NCI-H82 (cell line): Measurements from ENCODE around the gene ATP11A.
A peak's percentile ranks its signal among the peaks of the same experiment; 100 is the strongest.

Source experiments
- DNase-seq: peaks from one replicate; lab custom pipeline; 2025; lab: John Stamatoyannopoulos, UW

Gene ATP11A

DNA sequence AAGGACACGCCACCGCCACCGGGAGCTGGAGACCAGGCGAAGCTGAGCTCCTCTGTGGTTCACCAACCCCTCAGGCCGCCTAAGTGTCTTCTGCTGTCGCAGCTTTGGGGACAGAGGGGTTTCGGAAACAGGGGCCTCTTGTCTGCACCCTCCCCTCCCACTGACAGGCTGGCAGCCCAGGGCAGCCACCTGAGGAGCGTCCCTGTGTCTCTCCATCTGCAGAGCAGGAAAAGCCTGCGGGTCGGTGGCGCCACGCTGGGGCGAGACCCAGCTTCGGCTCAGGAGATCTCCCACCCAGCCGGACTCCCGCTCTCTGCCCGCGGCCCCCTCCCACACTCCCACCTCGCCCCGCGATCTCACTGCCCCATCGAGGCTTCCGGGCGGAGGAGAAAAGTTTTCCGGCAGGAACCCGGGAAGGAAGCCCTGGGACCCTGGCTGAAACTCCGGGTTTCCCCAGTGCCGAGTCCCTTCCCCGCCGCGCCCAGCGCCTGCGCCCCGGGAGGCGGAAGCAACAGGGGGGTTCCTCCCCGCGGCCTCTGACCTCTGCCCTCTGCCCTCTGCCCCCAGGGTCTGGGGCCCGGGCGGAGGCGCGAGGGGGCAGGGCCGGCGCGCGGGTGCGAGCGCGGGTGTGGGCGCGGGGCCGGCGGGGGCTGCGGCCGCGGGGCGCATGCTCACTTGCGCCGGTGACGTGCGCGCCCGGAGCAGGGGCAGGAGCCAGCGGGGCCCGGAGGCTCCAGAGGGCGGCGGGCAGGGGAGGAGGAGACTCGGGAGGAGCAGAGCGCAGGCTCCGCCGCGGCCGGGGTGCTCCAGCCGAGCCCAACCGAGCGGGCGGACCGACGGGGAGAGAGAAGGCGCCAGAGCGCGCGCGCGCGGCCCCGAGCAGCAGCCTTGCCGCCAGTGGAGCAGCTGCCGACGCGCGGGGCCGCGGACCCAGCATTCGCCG lies at the start of gene ATP11A:
Gene ATP11A (plus strand): TSS at position 736 of the 943 bp plus-strand sequence. CDS start 379 bp downstream, outside the sequence.
- DNase-seq = peak; percentile 60

DNA sequence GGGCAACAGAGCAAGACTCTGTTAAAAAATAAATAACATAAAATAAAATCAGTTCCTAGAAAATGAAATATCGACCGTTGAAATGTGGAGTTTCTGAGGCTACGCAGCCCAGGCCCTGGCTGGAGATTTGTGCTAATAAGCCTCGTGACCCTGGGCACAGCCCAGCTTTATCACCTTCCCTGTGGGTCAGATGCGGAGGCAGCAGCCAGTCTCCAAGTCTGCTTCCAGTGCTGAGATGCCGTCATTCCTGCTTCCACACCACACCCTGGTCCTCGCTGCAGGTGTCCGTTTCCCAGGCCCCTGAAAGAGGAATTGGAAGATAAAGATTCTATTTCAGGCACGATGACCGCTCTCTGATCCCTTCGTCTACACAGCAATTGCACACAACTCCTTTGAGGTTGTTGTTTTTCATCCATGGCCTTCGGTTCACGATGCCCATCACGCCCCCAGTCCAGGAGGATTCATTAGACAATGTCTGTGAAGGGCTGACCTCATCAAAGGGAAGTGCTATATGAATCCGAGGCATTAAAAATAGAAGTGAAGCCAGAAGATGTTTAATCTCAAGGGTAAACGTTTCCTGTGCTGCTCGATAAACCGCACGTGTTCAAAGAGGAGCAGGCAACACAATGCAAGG lies 48.3 kb upstream of the ATP11A start:
- DNase-seq = no peak

DNA sequence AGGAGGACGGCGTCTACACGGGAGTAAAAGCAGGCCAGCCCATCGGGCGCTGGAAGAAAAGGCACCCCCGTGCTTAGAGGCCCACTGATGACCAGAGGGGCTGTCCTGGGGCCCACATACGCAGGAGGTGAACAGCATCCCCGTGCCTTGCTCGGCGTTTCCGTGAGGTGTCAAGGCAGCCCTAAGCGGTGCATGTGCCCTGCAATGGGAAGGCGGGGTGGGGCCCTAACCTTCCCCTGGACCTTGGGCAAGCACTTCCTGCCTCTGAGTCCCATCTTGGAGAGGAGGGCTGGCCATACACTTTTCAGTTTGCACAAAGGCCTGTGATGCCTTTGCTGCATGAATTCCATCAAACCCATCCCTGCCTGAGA lies 47.8 kb upstream of the ATP11A start:
- DNase-seq = no peak

DNA sequence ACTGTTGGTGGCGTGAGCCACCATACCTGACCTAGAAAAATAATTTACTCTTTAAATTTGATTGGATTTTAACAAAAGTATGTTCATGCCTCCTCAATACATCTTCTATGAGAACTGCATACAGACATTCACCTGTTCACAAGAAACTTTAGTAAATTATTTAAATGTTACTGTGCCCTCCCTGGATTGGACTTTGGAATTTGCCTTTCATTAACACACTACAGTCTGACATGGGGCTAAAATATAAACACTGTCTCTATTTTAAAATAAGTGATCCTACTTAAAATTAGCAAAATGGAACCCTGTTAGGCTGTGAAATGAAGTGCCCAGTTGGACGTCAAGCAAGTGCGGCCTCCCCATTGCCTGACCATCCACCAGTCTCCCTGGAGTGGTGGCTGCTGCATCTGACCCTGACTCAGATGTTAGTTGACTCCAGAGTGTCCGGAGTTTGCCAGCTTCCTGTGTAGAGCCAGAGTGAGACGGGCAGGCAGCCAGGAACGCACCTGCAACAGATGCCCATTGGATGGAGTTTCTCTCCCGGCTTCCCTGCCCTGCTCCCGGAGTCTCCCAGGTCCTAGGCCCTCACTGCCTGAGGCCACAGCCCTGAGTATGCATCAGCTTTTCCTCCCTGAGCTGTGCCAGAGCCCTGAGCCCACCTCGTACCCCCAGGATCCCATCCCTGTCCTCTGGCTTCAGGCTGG lies 45.9 kb upstream of the ATP11A start:
- DNase-seq = no peak

DNA sequence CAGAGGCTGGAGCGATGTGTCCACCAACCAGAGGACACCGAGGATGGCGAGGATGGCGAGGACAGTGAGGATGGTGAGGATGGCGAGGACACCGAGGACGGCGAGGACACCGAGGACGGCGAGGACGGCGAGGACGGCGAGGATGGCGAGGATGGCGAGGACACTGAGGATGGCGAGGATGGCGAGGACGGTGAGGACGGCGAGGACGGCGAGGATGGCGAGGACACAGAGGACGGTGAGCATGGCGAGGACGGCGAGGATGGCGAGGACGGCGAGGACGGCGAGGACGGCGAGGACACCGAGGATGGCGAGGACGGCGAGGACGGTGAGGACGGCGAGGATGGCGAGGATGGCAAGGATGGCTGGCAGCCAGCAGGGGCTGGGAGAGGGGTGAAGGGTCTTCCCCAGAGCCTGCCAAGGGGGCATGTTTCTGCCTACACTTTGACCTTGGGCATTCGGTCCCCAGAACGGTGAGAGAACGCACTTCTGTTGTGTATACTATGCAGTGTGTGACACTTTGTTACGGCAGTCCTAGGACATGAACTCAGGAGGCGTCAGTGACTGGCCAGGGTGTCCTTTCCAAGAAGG lies 44.4 kb upstream of the ATP11A start:
- DNase-seq = no peak

DNA sequence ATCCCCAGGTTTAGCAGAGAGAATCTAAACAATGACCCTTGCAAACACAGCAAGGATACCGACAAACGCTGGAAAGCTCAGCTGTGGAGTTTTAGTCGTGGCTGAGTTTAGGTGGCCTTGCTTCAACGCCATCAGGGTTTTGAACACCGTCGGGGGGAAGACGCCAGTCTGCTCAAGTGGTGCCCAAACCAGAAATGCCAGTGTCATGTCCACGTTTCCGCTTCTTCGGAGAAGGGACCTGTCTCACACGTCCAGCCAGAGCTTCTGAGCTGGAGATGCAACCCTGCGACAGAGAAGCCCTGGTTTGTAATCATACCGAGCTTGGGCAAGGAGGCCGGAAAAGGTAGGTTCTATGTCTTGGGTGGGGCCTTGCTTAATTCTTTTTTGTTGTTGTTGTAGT lies 42.6 kb upstream of the ATP11A start:
- no peak for DNase-seq

DNA sequence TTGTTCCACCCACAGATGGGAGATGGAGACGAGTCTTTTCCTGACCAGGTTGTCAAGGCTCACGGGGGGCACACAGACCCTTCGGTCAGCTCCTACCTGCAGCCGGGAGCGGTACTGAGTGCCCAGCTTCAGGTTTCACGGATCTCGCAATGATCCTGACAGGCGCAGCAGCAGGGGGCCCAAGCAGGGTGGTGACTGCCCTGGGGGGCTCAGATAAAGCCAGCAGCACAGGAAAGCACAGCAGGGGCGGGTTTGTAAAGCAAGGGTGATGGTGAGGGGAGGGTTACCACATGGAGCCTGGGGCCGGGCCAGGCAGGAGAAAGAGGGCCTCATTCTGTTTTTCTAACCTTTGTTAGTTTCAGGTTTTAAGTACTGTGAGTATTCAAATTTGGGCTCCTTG lies 41.7 kb upstream of the ATP11A start:
- DNase-seq = no peak

DNA sequence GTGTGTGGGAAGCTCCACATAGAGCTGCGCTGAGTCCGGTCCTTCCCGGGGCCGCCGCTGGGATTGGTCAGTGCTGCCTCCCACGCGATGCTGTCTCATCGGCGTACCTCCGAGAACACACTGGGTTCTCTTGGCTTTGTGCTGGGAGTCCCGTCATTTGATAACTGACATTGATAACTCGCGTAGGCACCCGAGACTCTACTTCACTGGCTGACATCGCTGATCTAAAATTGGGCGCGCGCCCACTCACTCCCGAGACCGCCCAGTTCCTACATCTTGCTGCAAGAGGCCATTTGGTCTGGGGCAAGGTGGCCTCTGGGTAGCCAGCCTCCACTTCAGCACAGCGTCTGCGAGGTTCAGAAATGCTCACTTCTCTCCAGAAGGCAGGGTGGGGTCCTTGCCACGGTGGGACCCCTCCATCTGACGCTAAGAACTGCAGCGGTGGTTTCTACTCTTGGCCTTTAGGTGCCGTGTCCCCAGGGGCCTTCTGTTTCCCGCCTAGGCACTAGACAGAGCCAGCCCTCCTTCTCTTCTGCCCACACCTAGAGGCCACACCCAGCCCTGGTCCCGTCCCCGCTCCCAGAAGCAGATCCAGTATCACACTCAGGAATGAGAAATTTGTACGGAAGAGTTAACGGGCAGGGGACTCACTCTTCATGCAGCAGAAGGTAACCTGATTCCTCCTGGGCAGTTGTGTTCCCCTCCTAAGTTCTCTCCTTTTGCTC lies 40.7 kb upstream of the ATP11A start:
- DNase-seq = no peak

DNA sequence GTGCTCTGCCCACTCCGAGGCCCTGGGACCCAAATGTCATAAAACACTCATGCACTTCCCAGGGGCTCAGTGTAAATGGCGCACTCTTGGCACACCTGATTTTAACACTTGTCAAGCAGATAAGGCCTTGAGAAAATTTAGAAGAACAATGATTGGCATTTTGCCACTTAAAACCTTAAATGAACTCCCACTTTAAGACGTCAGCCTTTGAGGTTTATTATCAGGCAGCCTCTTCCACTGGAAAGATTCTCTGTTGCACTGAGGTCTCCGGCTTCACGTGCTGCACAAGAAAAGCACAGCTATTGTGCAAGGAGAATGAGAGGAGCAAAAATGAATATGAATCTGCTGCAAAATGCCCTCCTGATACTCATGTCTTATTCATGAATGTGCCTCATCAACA lies 38.5 kb upstream of the ATP11A start:
- no peak for DNase-seq

DNA sequence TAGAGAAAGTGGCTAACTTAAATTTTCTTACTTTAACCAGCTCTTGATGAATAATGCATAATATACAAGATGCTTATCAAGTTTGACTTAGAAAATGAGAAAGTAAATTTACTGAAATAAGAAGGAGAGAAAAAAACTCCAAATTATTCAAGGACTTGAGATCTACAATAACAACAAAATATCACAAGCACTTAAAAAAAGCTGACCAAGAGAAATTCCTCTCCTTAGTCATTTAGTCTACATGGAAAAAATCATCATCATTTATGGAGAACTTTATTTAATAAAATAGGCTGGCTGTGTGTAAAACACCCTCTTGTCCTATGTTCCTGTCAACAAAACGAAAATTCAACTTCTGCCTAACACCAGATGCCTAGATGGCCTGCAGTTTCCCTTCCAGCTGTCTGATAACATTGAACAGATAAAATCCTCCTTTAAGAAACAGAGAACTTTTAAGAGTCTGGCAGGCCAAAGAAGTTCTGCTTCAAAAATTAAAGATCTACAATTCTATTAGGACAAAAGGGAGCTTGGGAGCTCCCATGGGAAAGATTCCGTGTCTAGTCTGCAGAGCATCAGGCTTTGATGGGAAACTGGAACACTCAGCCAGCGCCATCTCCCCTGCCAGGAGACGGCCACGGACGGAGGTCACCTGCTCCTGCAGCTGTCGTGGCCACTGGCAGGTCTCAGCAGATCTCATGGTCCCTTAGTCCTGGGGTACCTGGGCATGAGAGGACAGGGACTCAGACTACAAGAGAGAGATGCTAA lies 37.9 kb upstream of the ATP11A start:
- DNase-seq = no peak

DNA sequence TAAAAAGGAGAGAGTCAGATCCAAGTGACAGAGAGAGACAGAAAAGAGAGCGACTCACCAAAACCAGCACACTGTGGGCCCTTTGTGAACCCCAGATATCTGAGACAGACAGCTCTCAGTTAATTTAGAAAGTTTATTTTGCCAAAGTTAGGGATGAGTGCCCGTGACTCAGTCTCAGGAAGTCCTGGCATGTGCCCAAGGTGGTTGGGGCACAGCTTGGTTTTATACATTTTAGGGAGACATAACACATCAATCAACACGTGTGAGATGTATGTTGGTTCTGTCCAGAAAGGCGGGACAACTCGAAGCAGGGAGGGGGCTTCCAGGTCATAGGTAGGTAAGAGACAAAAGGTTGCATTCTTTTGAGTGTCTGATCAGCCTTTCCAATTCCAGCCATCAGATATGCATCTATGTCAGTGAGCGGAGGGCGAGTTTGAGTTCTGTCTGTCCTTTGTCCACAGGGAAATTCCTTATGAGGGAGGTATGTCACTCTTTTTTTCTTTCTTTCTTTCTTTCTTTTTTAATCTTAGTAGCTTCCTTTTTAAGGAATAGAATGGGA lies 37.2 kb upstream of the ATP11A start:
- DNase-seq = no peak

DNA sequence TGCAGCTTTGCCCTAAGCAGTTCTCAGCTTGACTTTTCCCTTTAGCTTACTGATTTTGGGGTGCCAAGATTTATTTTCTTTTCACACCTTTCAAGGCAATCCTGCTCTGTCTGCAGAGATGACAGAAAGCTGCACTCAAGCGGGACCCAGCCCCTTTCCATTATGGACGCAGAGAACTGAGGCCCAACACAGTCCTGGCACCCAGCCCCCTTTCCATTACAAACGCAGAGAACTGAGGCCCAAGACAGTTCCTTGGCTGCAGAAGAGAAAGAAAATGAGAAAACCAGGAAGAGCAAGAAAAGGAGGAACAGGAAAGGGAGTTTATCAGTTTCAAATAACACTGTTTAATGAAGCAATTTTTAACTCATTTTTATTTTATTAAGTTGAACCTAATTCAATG lies 36.8 kb upstream of the ATP11A start:
- DNase-seq = no peak

DNA sequence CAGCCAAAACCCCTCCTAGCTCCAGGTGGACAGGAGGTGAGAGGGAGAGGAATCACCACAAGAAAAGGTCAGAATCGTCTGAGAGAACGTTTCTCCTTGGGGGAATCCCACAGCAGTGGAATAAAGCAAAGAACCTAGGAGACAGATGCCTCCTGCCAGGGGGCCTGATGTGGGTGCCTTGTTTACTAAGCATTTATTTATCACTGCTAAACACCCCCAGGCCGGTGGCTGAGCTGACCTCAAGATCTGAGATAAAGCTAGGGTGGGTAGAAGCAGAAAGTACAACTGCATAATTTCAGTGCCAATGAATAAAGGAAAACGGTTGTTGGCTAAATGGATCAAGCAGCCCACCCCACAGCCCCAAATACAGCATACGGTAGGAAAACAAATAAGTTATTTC lies 33.9 kb upstream of the ATP11A start:
- DNase-seq = no peak

DNA sequence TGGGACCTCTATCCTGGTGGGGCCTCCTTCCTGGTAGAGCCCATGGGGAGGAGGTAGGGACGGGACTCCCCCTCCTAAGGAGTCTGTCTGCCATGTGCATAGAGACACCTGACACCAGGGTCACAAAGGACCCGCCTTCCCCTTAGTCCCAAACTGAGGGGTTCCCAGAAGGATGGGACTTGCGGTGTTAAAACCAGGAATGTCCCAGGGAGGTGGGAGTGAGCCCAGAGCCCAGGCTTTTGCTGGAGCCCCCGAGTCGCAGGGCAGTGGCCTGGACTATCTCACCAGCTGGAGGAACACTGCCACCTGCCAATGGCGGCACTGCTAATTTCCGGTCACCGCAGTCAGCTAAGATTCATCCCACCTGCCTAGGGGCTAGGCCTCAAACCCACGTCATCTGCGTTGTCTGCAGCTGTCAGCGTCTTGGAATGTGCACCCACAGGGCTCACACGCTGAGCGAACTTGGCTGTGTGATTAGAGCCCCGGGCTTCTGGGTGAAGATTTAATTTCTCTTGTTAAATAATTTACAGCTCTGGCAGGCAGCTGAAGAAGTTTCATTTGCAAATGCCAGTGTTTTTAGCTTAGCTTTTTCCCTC lies 31.9 kb upstream of the ATP11A start:
- no peak for DNase-seq

DNA sequence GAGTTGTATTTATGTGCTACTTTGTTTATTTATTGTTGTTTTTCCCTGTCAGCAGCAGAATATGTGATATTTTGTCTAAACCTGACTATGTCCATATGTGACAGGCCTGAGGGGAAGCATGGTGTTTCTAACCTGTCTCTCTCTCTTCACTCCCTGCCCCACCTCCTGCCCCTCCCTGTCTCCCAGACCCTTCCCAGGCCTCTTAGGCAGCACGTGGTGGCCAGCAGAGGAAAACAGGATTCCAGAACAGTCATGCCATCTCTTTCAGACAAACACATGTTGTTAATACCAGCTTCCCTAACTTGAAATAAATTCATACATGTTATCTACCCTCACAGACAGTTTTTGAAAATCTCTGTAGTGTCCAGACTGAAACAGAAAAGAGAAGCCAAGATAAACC lies 31.0 kb upstream of the ATP11A start:
- DNase-seq = no peak

DNA sequence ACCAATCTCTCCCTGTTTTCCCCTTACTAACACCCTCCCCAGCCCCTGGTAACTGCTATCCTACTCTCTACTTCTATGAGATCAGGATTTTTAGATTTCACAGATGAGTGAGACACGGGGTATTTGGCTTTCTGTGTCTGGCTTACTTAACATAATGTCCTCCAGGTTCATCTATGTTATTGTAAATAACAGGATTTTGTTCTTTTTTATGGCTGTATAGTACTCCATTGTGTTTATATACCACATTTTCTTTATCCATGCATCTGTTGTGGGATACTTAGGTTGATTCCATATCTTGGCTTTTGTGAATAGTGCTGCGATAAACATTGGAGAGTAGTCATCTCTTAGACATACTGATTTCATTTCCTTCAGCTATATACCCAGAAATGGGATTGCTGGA lies 28.5 kb upstream of the ATP11A start:
- DNase-seq = no peak

DNA sequence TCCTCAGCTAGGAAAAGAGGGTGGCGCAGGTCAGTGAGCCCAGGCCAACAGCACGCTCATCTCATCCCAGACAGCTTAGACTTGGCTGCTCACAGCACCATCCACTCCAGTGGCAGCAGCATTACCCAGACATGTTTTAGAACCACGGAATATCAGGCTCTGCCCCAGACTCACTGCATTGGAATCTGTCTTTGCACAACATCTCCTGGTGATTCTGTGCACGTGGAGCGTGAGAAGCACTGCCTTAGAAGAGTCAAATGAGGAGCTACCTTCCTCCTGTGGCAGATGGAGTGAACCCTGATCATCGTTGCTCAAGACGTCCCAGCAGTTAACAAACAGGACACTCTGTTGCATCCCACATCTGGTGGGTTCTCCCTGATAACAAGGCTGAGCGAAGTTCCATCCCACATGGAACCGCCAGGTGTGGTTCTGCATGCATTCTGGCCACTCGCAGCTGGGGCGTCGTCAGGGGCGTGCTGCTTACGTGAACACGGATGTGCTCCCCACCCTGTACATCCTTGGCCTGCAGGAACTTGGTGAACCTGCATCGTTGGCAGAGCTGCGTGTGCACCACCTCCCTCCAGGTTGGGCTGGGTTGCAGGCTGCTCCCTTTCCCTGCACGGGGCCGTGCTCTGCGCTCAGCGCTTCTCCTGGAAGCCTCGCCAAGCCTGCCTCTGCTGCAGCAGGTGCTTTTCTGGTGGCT lies 25.2 kb upstream of the ATP11A start:
- no peak for DNase-seq

DNA sequence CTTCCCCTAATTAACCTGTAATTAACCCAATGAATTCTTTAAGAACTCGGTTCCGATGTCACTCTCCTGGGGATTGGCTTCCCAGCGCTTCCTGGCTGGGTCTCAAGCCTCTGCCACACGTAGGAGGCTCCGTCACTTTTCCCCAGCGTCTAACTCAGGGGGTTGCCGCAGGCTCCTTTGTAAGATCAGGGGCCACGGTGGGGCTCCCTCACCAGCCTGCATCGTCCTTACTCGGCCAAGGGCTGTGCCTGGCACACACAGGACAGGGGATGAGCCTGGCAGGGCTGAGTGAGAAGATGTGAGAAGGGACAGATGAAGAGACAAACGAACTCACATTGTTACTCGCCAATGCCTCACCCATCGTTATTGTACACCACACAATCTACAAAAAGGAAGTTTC lies 20.9 kb upstream of the ATP11A start:
- DNase-seq = no peak

DNA sequence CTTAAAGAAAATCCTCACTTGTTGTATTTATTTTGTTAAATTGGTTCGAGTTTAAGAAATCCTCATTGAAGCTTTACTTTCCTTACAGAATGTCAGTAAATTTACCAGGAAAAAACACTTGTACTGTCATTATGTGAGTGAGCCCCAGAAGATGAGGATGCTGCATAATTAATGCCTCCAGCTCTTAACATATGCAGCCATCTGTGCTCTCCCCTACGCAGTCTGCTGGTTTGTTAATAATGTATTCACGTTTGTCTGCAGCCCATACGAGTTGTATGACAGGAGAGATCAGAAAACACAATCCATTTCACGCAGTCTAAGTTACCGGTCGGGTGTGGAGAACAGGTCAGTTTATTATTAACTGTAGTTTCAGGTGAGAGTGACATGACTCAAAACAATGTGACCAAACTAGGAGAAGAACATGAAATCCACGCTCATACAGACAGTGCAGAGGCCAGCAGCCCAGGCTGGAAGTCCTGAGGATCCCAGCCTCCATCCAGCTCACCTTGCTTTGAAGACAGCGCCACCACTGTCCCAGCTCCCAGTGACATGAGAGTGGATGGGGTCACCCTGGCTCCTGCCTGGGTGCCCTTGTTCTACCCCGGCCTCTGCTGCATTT lies 19.8 kb upstream of the ATP11A start:
- no peak for DNase-seq
